HEK293T (cell line): Measurements from ENCODE around the gene PIK3R1.

Experiments used
- CTCF ChIA-PET: fragments of 350-600 bp; formaldehyde crosslinking; extraction: SDS; loops from one replicate; lab custom pipeline; 2021; ENCODE audit warnings: antibody characterized with exemption, inconsistent platforms; lab: Yijun Ruan, JAX
- POLR2A ChIA-PET: fragments of 350-600 bp; formaldehyde crosslinking; extraction: SDS; loops from one replicate; lab custom pipeline; 2020; ENCODE audit warnings: antibody characterized with exemption, inconsistent platforms; lab: Yijun Ruan, JAX
- DNase-seq: peaks from one replicate; pipeline ENCODE4 v3.0.0; 2012; ENCODE audit warnings: mixed read lengths; ENCODE audit errors: extremely low spot score
- ARNT ChIP-seq: fragments of 450-650 bp; IDR thresholded peaks from 2 replicates; pipeline ENCODE4 v1.6.1; 2017; ENCODE audit warnings: mild to moderate bottlenecking
- BHLHE40 ChIP-seq: fragments of 450-650 bp; IDR thresholded peaks from 2 replicates; pipeline ENCODE4 v1.6.1; 2016; ENCODE audit warnings: mild to moderate bottlenecking, moderate library complexity, borderline replicate concordance
- CTBP1 ChIP-seq: fragments of 450-650 bp; IDR thresholded peaks from 2 replicates; pipeline ENCODE4 v1.6.1; 2016; ENCODE audit warnings: borderline replicate concordance
- ELF4 ChIP-seq: fragments of 450-650 bp; IDR thresholded peaks from 2 replicates; pipeline ENCODE4 v1.6.1; 2017; ENCODE audit warnings: antibody characterized with exemption
- FOXA1 ChIP-seq: fragments of 450-650 bp; IDR thresholded peaks from 2 replicates; pipeline ENCODE4 v1.6.1; 2016; ENCODE audit warnings: mild to moderate bottlenecking
- FOXK2 ChIP-seq: fragments of 450-650 bp; IDR thresholded peaks from 2 replicates; pipeline ENCODE4 v1.6.1; 2016; ENCODE audit warnings: mild to moderate bottlenecking
- FOXM1 ChIP-seq: fragments of 450-650 bp; IDR thresholded peaks from 2 replicates; pipeline ENCODE4 v1.6.1; 2017; ENCODE audit warnings: mild to moderate bottlenecking, borderline replicate concordance
- HDGF ChIP-seq: fragments of 450-650 bp; IDR thresholded peaks from 2 replicates; pipeline ENCODE4 v1.6.1; 2017; ENCODE audit warnings: antibody characterized with exemption, borderline replicate concordance
- L3MBTL2 ChIP-seq: fragments of 450-650 bp; conservative IDR thresholded peaks from 2 replicates; pipeline ENCODE4 v1.6.1; 2016; ENCODE audit warnings: mild to moderate bottlenecking
- LEF1 ChIP-seq: fragments of 450-650 bp; IDR thresholded peaks from 2 replicates; pipeline ENCODE4 v1.6.1; 2017; ENCODE audit warnings: mild to moderate bottlenecking, borderline replicate concordance
- NFRKB ChIP-seq: fragments of 450-650 bp; IDR thresholded peaks from 2 replicates; pipeline ENCODE4 v1.6.1; 2016; ENCODE audit warnings: mild to moderate bottlenecking, moderate library complexity
- SP1 ChIP-seq: fragments of 450-650 bp; IDR thresholded peaks from 2 replicates; pipeline ENCODE4 v1.6.1; 2017
- SUZ12 ChIP-seq: fragments of 450-650 bp; IDR thresholded peaks from 2 replicates; pipeline ENCODE4 v1.6.1; 2016; ENCODE audit warnings: mild to moderate bottlenecking
- TARDBP ChIP-seq: fragments of 450-650 bp; IDR thresholded peaks from 2 replicates; pipeline ENCODE4 v1.6.1; 2016
- ZNF384 ChIP-seq: fragments of 450-650 bp; IDR thresholded peaks from 2 replicates; pipeline ENCODE4 v1.6.1; 2016
- TF ChIP-seq, protein P1 (sequence below): fragments of 450-650 bp; IDR thresholded peaks from 2 replicates; pipeline ENCODE4 v1.6.1; 2016

The PIK3R1 gene

DNA sequence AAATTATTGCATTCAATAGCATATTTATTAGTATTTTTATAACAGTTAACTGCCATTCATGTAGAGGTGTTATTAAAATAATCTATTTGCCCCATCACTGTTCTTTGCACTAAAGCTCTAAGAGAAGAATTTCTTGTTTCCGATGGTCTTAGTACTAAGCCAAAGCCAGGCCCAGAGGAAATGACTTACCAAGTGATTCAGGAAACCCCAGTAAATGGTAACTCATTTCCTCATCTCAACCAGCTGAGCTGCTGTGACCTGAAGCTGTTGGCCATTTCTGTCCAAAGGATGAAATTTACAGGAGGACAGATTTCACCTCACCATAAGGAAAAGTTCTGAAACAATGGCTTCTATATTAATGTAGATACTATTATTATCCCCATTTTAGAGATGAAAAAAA is 117.0 kb downstream of the PIK3R1 start:
- CTCF ChIA-PET = no interaction called here
- DNase-seq = no peak
- TF ChIP-seq FOXA1 (no peak), LEF1 (no peak), CTBP1 (no peak), TARDBP (no peak), BHLHE40 (no peak), ARNT (no peak), NFRKB (no peak), ELF4 (no peak)
- POLR2A ChIA-PET = no interaction called here

DNA sequence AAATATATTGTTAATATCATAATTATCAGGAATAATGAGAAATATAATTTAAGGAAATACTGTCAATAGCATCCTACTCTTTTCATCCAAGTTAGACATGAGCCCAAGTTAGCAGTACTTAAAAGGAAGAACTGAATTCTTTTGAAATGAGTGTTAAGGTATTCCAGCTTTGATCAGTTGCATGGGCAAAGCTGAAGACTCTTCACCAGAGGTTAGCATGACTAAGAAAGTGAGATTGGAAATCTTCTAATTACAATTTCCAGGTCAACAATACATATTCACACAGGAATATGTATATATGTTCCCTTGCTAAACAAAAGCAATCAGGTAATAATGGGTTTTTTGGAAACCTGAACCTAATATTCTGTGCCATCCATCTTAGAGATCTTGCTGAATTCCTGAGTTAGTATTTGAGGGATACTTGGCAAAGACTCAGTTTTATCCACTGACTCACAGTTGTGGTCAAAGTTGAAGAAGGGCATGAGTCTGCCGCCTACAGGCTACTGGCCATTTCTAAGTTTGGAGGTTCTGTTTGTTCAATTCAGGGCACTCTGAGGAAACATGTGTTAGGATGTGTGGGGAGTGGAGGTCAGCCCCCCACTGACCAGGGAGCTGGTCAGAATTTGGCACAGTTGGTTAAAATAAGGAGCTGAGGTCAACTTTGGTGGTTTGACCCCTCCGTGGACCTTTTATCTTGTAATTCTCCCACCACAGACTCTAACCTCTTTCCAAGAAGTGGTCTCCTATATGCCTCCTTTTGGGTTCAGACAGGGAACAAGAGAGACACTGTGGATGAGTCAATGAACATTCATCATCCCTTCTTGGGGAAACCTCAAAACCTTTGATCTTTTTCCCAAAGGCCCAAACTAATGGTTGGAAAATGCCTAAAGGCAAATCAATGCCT is 118.3 kb downstream of the PIK3R1 start:
- POLR2A ChIA-PET = no interaction called here
- no peak for DNase-seq
- TF ChIP-seq LEF1 (no peak), ARNT (no peak), CTBP1 (no peak), SP1 (no peak), FOXM1 (no peak), TARDBP (no peak), NFRKB (no peak), FOXK2 (no peak)
- TF ChIP-seq, protein P1, sequence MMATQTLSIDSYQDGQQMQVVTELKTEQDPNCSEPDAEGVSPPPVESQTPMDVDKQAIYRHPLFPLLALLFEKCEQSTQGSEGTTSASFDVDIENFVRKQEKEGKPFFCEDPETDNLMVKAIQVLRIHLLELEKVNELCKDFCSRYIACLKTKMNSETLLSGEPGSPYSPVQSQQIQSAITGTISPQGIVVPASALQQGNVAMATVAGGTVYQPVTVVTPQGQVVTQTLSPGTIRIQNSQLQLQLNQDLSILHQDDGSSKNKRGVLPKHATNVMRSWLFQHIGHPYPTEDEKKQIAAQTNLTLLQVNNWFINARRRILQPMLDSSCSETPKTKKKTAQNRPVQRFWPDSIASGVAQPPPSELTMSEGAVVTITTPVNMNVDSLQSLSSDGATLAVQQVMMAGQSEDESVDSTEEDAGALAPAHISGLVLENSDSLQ = no peak
- CTCF ChIA-PET = no interaction called here

GRCh38 chr5:68334553-68334886 is 119.0 kb downstream of the PIK3R1 start:
- no peak for DNase-seq
- ChIA-PET CTCF (no interaction called here), POLR2A (no interaction called here)
- TF ChIP-seq HDGF = no peak
- TF ChIP-seq ARNT = no peak
- TF ChIP-seq L3MBTL2 = no peak
- no peak for TF ChIP-seq TARDBP
- no peak for TF ChIP-seq CTBP1
- TF ChIP-seq, protein P1 = no peak
- TF ChIP-seq SUZ12 = no peak
- no peak for TF ChIP-seq LEF1
- no peak for TF ChIP-seq FOXK2
- no peak for TF ChIP-seq NFRKB
- no peak for TF ChIP-seq ELF4
- TF ChIP-seq SP1 = no peak
- TF ChIP-seq ZNF384 = no peak
- TF ChIP-seq FOXM1 = no peak
- TF ChIP-seq FOXA1 = no peak
- TF ChIP-seq BHLHE40 = no peak

DNA sequence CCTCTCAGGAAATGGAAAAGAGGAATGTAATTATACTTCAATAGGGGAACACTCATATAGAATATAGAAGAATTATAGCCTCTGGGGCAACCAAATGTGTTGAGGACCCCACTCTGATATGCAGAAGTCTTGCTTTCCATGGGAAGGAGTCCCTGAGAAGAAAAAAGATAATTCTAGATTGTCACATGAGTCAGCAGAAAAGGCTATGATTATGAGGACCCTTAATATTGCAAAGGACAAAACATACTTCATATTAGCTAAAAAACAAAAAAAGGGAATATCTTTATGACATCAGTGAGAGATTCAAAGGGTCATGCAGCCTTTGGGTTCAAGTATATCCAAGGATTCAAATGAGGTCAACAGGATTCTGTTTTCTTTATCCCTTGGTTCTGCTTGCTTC is 119.5 kb downstream of the PIK3R1 start:
- DNase-seq = no peak
- TF ChIP-seq BHLHE40 = no peak
- no peak for TF ChIP-seq NFRKB
- ChIA-PET POLR2A (no interaction called here), CTCF (no interaction called here)

GRCh38 chr5:68336200-68336599 is 120.6 kb downstream of the PIK3R1 start:
- TF ChIP-seq BHLHE40 (no peak), FOXA1 (no peak), ELF4 (no peak), LEF1 (no peak), ZNF384 (no peak), HDGF (no peak), FOXM1 (no peak)
- POLR2A ChIA-PET = no interaction called here
- no peak for DNase-seq
- CTCF ChIA-PET = no interaction called here

- TF ChIP-seq ARNT (no peak), NFRKB (no peak), SUZ12 (no peak), FOXA1 (no peak), CTBP1 (no peak), ZNF384 (no peak), BHLHE40 (no peak), ELF4 (no peak), LEF1 (no peak)
- DNase-seq = no peak
- ChIA-PET POLR2A (no interaction called here), CTCF (no interaction called here)
These were observed 121.7 kb downstream of the PIK3R1 start for GRCh38 chr5:68337235-68337634.

DNA sequence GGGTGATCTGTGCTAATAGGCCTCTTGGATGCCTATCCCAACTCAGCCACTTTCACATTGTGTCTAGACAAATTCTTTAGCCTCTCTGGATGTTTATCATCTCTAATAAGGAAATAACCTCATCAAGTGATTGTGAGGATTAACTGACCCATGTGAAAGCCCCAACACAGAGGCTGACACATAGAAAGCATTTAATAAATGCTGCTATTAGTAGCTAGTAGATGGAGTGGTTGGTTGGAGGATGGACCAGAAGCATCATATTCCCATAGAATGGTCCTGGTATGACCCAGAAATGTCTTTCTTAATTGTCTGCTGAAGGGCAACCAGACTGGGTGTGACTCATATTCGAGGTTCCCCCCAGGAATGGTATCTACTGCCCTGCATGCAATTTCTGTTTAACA is 124.4 kb downstream of the PIK3R1 start:
- ChIA-PET POLR2A (no interaction called here), CTCF (no interaction called here)
- TF ChIP-seq BHLHE40 = no peak
- TF ChIP-seq SP1 = no peak
- no peak for TF ChIP-seq CTBP1
- no peak for TF ChIP-seq SUZ12
- no peak for TF ChIP-seq TARDBP
- TF ChIP-seq LEF1 = no peak
- no peak for TF ChIP-seq NFRKB
- DNase-seq = no peak
